WTC11 (cell line): ENCODE data around the gene NKG7. TPM values are rescaled to one million over a fixed set of nuclear protein-coding genes. Genes with fewer than 3 reads are reported as not detected.
"Not testable (repeated sequence)": the region's sequence is repeated elsewhere in the genome, so short reads cannot be mapped to it uniquely, and the experiment has no call there.

Experiments
- ATAC-seq: fragments of 200-7000 bp; cut with Tn5 transposase; 2 replicates; pipeline ENCODE4 v1.10.0; 2021; ENCODE audit warnings: mild to moderate bottlenecking, moderate library complexity
- CTCF ChIA-PET: fragments of 300-600 bp; sonication (Branson Sonifier 250); formaldehyde crosslinking; loops from one replicate; lab custom pipeline; 2021; ENCODE audit warnings: antibody characterized with exemption; lab: Charles Lee
- POLR2A ChIA-PET: fragments of 350-600 bp; sonication (Branson Sonifier 250); formaldehyde crosslinking; loops from one replicate; lab custom pipeline; 2021; ENCODE audit warnings: antibody characterized with exemption; lab: Charles Lee
- DNase-seq: peaks from one replicate; pipeline ENCODE4 v3.0.0; 2021; ENCODE audit warnings: low spot score
- H3K27ac Mint-ChIP-seq: 2 replicates; pipeline ENCODE4 v1.8.0; 2021; ENCODE audit warnings: mixed read lengths
- H3K27me3 Mint-ChIP-seq: 2 replicates; pipeline ENCODE4 v1.8.0; 2021; ENCODE audit warnings: low read depth, mild to moderate bottlenecking, moderate library complexity, mixed read lengths
- H3K36me3 Mint-ChIP-seq: 2 replicates; pipeline ENCODE4 v1.8.0; 2021; ENCODE audit warnings: mixed read lengths
- H3K4me1 Mint-ChIP-seq: 2 replicates; pipeline ENCODE4 v1.8.0; 2022; ENCODE audit warnings: mixed read lengths
- H3K4me3 Mint-ChIP-seq: 2 replicates; pipeline ENCODE4 v1.8.0; 2021; ENCODE audit warnings: mild to moderate bottlenecking, moderate library complexity, mixed read lengths
- H3K9me3 Mint-ChIP-seq: 2 replicates; pipeline ENCODE4 v1.8.0; 2021; ENCODE audit warnings: mixed read lengths
- ATF2 ChIP-seq: sonication (generic); formaldehyde crosslinking; IDR thresholded peaks from 2 replicates; pipeline ENCODE4 v1.8.1; 2022; ENCODE audit warnings: low read depth, missing genetic modification reagents, borderline replicate concordance
- ATF3 ChIP-seq: sonication (generic); formaldehyde crosslinking; conservative IDR thresholded peaks from 2 replicates; pipeline ENCODE4 v1.8.1; 2022; ENCODE audit warnings: mild to moderate bottlenecking, missing genetic modification reagents
- CREB1 ChIP-seq: sonication (generic); formaldehyde crosslinking; IDR thresholded peaks from 2 replicates; pipeline ENCODE4 v1.8.0; 2023; ENCODE audit warnings: mild to moderate bottlenecking, missing genetic modification reagents
- CREM ChIP-seq: sonication (generic); formaldehyde crosslinking; IDR thresholded peaks from 2 replicates; pipeline ENCODE4 v1.8.1; 2022; ENCODE audit warnings: mild to moderate bottlenecking, missing genetic modification reagents, moderate library complexity
- FOXJ3 ChIP-seq: sonication (generic); formaldehyde crosslinking; IDR thresholded peaks from 2 replicates; pipeline ENCODE4 v1.9.0; 2021; ENCODE audit warnings: missing genetic modification reagents, mild to moderate bottlenecking, borderline replicate concordance
- FOXP1 ChIP-seq: sonication (generic); formaldehyde crosslinking; IDR thresholded peaks from 2 replicates; pipeline ENCODE4 v1.8.0; 2022; ENCODE audit warnings: missing genetic modification reagents, mild to moderate bottlenecking, moderate library complexity, borderline replicate concordance
- GRHL2 ChIP-seq: fragments of 250-450 bp; sonication (Bioruptor Pico); IDR thresholded peaks from 2 replicates; pipeline ENCODE4 v1.8.0; 2022; ENCODE audit warnings: mild to moderate bottlenecking, moderate library complexity; ENCODE audit not compliant: insufficient replicate concordance, severe bottlenecking
- HMGXB4 ChIP-seq: sonication (generic); formaldehyde crosslinking; IDR thresholded peaks from 2 replicates; pipeline ENCODE4 v1.8.1; 2023; ENCODE audit warnings: mild to moderate bottlenecking, moderate library complexity, missing genetic modification reagents
- MXD4 ChIP-seq: fragments of 250-450 bp; sonication (Bioruptor Pico); IDR thresholded peaks from 2 replicates; pipeline ENCODE4 v1.8.0; 2021; ENCODE audit warnings: mild to moderate bottlenecking, moderate library complexity, borderline replicate concordance
- NFE2L1 ChIP-seq: sonication (generic); formaldehyde crosslinking; IDR thresholded peaks from 2 replicates; pipeline ENCODE4 v1.8.1; 2023; ENCODE audit warnings: missing genetic modification reagents
- NR2C2 ChIP-seq: sonication (generic); formaldehyde crosslinking; IDR thresholded peaks from 2 replicates; pipeline ENCODE4 v1.8.0; 2022; ENCODE audit warnings: mild to moderate bottlenecking, missing genetic modification reagents
- OVOL2 ChIP-seq: fragments of 250-450 bp; sonication (Bioruptor Pico); IDR thresholded peaks from 2 replicates; pipeline ENCODE4 v1.9.0; 2021; ENCODE audit warnings: mild to moderate bottlenecking, borderline replicate concordance
- STAT6 ChIP-seq: sonication (generic); formaldehyde crosslinking; conservative IDR thresholded peaks from 2 replicates; pipeline ENCODE4 v1.8.1; 2023; ENCODE audit warnings: mild to moderate bottlenecking, low read depth, missing genetic modification reagents, moderate library complexity
- USF2 ChIP-seq: sonication (generic); formaldehyde crosslinking; IDR thresholded peaks from 2 replicates; pipeline ENCODE4 v1.8.1; 2023; ENCODE audit warnings: mild to moderate bottlenecking, missing genetic modification reagents, moderate library complexity
- total RNA-seq: library from RNA; stranded (reverse); gene quantifications from 3 replicates; pipeline ENCODE4 v1.2.3, GENCODE V29; 2021
- TF ChIP-seq, protein P1 (sequence below): fragments of 250-450 bp; sonication (Bioruptor Pico); IDR thresholded peaks from 2 replicates; pipeline ENCODE4 v1.8.0; 2021; ENCODE audit warnings: mild to moderate bottlenecking

NKG7 gene
- total RNA-seq, 1 experiment from 2014 or later, result 0.63 TPM

DNA sequence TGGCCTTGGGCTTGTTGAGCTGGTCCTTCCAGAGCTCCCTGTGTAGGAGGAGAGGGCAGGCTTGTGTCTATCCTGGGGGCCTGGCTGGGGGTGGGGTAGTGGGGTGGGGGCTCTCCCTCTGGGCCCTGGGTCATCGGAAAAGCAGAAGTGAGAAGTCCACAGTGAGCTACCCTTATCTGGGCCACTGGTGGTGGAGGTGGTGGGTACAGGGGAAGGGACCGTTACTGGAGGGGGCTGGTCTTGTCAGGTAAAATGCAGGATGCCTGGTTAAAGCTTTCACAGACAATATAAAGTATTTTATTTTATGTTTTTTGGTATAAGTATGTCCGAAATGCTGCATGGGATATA, 45.3 kb upstream of the NKG7 start:
- Mint-ChIP-seq H3K27me3 (peaks cover 35% of the 10 kb centered on the region), H3K4me3 (no peak overlapping the region), H3K4me1 (peaks cover 6% of the 10 kb centered on the region; the same call in 1 of the 2 replicates), H3K27ac (no peak overlapping the region), H3K36me3 (no peaks in the 10 kb centered on the region), H3K9me3 (peaks cover 7% of the 10 kb centered on the region; the same call in 1 of the 2 replicates)
- no peak for ATAC-seq
- no peak for DNase-seq
- CTCF ChIA-PET, result interaction anchor here (0.7 to 2.2 kb wide), 8 partner anchors 10 to 619 kb away, joined by 3 to 11 read pairs (median 6); no protein-coding TSS in a partner anchor
- TF ChIP-seq STAT6 (CRISPR knock-in tag), result no peak
- TF ChIP-seq ATF3, result no peak
- TF ChIP-seq MXD4, result no peak
- POLR2A ChIA-PET, result no interaction called here

DNA sequence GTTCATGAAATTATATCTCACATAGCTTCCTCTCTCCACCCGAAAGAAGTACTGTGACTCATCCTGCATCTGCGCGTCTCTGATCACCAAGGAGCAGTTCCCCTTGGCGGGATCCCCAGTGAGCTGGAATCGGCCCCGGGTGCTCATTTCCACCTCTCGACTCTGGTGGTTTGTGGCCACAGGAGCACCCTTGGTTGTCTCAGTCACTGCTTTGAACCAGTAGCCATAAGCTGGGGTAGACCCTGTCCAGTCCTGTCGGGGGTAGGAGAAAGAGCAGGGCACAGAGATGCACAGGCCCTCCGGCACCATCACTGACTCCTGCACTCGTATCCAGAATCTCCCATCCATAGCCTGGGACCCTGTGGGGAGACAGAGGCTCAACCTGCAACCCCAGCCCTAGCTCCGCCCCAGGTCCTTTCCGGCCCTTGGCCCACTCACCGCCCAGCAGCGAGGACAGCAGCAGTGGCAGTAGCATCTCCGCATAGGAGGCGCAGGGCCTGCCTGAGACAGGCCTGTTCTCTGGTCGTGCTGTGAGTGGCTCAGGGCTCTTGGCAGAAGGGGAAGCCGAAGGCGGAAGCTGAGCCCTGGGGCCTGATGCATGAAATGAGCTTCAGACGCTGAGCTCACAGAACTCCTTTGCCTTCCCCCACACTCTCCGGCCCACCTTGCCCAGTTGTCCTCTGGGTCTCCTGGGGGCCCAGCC, 44.8 kb upstream of the NKG7 start, which contains the start of gene SIGLEC10:
TSS of gene SIGLEC10 (minus strand) at position 536 of the 703 bp plus-strand sequence. CDS start at position 475, 61 bp downstream.
- TF ChIP-seq, protein P1, sequence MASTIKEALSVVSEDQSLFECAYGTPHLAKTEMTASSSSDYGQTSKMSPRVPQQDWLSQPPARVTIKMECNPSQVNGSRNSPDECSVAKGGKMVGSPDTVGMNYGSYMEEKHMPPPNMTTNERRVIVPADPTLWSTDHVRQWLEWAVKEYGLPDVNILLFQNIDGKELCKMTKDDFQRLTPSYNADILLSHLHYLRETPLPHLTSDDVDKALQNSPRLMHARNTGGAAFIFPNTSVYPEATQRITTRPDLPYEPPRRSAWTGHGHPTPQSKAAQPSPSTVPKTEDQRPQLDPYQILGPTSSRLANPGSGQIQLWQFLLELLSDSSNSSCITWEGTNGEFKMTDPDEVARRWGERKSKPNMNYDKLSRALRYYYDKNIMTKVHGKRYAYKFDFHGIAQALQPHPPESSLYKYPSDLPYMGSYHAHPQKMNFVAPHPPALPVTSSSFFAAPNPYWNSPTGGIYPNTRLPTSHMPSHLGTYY (CRISPR knock-in tag), result no peak
- no peak for TF ChIP-seq USF2 (CRISPR knock-in tag)
- no peak for TF ChIP-seq FOXJ3
- no peak for TF ChIP-seq NFE2L1
- TF ChIP-seq FOXP1 (CRISPR knock-in tag), result no peak
- TF ChIP-seq, all 79 proteins: peak for 0
- ATAC-seq (peak; percentile 36), DNase-seq (peak; percentile 31)
- peaks cover 29% of the 10 kb centered on the region for H3K27me3 Mint-ChIP-seq
- H3K36me3 Mint-ChIP-seq, result no peaks in the 10 kb centered on the region; the same call in 1 of the 2 replicates
- ChIA-PET CTCF (interaction anchor here (0.7 to 2.2 kb wide), 10 partner anchors 10 to 619 kb away, joined by 3 to 11 read pairs (median 5); no protein-coding TSS in a partner anchor), POLR2A (no interaction called here)
- H3K27ac Mint-ChIP-seq, result peak within 1 kb of the TSS; percentile 74; the same call in 1 of the 2 replicates
- H3K9me3 Mint-ChIP-seq, result peaks cover 3% of the 10 kb centered on the region; the same call in 1 of the 2 replicates
- H3K4me3 Mint-ChIP-seq, result no peak within 1 kb of the TSS
- peaks cover 6% of the 10 kb centered on the region; the same call in 1 of the 2 replicates for H3K4me1 Mint-ChIP-seq

GRCh38 chr19:51416422-51416821, 44.0 kb upstream of the NKG7 start:
- peaks cover 23% of the 10 kb centered on the region for H3K27me3 Mint-ChIP-seq
- H3K36me3 Mint-ChIP-seq, H3K4me3 Mint-ChIP-seq, POLR2A ChIA-PET, H3K27ac Mint-ChIP-seq, H3K4me1 Mint-ChIP-seq, ATAC-seq, H3K9me3 Mint-ChIP-seq, DNase-seq: not testable (repeated sequence)
- CTCF ChIA-PET, result interaction anchor here (0.6 to 1.9 kb wide), 4 partner anchors 19 to 121 kb away, joined by 3 to 7 read pairs (median 4); no protein-coding TSS in a partner anchor

GRCh38 chr19:51415187-51415586, 42.7 kb upstream of the NKG7 start:
- CTCF ChIA-PET, result interaction anchor here (1.4 kb wide), 1 partner anchor 49 kb away, joined by 3 read pairs; the partner anchor contains the start of gene ETFB
- peaks cover 3% of the 10 kb centered on the region for H3K36me3 Mint-ChIP-seq

More at GRCh38 chr19:51415187-51415586, 42.7 kb upstream of the NKG7 start:
- POLR2A ChIA-PET, result no interaction called here
- Mint-ChIP-seq H3K27ac (no peak overlapping the region), H3K9me3 (no peaks in the 10 kb centered on the region)
- TF ChIP-seq ATF2 (CRISPR knock-in tag) (no peak), GRHL2 (CRISPR knock-in tag) (no peak), NR2C2 (CRISPR knock-in tag) (no peak), CREM (no peak), HMGXB4 (CRISPR knock-in tag) (no peak), OVOL2 (CRISPR knock-in tag) (no peak), CREB1 (CRISPR knock-in tag) (no peak)
- TF ChIP-seq, all 79 proteins: peak for 0
- Mint-ChIP-seq H3K4me3 (no peak overlapping the region), H3K4me1 (peaks cover 10% of the 10 kb centered on the region), H3K27me3 (peaks cover 14% of the 10 kb centered on the region)
- ATAC-seq (no peak), DNase-seq (no peak)
